NCI-H2227 treated with DMSO at 0.1 percent for 48 hours (cell line): Measurements from ENCODE around the gene CDH13.

Experiments
- DNase-seq: peaks from one replicate; lab custom pipeline; 2025; lab: John Stamatoyannopoulos, UW

Gene CDH13

DNA sequence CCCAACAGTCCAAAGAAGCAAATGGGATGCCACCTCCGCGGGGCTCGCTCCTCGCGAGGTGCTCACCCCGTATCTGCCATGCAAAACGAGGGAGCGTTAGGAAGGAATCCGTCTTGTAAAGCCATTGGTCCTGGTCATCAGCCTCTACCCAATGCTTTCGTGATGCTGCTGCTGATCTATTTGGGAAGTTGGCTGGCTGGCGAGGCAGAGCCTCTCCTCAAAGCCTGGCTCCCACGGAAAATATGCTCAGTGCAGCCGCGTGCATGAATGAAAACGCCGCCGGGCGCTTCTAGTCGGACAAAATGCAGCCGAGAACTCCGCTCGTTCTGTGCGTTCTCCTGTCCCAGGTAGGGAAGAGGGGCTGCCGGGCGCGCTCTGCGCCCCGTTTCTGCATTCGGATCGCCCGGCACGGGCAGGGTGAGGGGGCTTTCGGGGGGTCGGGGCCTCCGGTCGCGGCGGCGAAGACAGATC lies at the start of gene CDH13:
CDH13 (plus strand) TSS at position 179 of the 471 bp plus-strand sequence.
- DNase-seq = no peak

GRCh38 chr16:82580298-82580890 lies 46.4 kb upstream of the CDH13 start:
- DNase-seq = no peak

DNA sequence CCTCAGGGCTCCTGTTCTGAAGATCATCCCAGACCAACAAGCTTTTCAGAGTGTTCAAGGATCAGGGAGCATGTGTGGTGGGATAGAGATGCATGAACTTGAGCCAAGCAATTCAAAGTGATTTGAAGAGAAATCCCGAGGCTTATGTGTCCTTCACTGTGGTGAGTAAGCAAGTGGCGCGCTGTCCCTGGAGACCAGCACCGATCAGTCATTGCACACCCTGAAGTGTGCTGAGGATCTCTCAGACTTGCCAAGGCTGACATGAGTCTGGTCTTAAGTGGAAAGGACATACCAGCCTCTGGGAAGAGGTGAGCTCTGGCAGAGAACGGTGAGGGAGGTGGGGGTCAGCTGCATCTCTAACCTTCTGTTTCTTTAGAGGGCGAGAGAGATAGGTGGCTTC lies 43.8 kb upstream of the CDH13 start:
- no peak for DNase-seq

- DNase-seq = no peak
These were observed 43.3 kb upstream of the CDH13 start for GRCh38 chr16:82583422-82583821.

- no peak for DNase-seq
These were observed 42.1 kb upstream of the CDH13 start for GRCh38 chr16:82584553-82585152.

- no peak for DNase-seq
These were observed 41.1 kb upstream of the CDH13 start for GRCh38 chr16:82585675-82586074.

DNA sequence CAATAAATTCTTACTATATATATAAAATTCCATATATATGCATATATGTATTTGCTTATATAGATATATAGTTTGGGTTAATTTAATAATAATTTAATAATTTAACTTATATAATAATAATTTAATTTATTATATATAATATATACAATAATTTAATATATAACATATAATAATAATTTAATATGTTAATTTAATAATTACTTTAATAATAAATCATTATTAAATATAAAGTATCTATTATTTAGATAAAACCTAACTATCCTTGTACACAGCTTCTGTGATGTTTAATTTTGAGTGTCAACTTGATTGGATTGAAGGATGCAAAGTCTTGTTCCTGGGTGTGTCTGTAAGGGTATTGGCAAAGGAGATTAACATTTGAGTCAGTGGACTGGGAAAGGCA lies 40.6 kb upstream of the CDH13 start:
- DNase-seq = no peak

DNA sequence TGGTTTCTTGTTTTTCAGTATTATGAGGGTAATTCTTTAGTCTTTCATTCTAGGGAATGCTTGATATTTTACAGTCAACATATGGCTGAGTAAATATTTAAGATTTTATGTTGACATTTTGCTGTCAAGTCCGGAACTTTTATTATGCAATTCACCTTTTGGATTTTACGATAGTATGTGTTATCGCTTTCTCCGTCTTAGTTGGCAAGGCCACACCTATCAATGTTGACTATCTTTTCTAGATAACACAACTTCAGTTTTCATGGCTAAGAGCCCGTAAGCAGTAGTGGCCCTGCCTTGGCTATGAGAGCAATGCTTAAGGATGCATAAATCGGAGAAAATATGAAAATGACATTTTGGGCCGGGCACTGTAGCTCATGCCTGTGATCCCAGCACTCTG lies 39.5 kb upstream of the CDH13 start:
- no peak for DNase-seq

DNA sequence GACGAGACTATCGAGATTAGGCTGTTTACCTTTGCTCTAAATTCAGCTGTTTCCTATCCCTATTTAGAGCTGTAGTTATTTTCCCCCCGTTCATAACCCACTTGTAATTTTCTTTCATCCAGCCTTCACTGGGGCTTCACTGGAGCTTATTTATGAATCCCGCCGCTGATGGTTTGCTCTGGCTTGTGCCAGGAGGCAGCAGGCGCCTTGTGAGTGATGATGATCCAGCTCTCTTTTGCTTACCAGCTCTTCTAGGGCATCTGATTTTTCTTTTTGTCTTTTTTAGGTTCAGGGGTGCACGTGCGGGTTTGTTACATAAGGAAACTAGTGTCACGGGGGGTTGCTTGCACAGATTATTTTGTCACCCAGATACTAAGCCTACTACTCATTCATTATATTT lies 37.4 kb upstream of the CDH13 start:
- DNase-seq = no peak

- DNase-seq = no peak
These were observed 32.7 kb upstream of the CDH13 start for GRCh38 chr16:82594114-82594513.

- no peak for DNase-seq
These were observed 28.0 kb upstream of the CDH13 start for GRCh38 chr16:82598771-82599170.

GRCh38 chr16:82601989-82602640 lies 24.7 kb upstream of the CDH13 start:
- no peak for DNase-seq

DNA sequence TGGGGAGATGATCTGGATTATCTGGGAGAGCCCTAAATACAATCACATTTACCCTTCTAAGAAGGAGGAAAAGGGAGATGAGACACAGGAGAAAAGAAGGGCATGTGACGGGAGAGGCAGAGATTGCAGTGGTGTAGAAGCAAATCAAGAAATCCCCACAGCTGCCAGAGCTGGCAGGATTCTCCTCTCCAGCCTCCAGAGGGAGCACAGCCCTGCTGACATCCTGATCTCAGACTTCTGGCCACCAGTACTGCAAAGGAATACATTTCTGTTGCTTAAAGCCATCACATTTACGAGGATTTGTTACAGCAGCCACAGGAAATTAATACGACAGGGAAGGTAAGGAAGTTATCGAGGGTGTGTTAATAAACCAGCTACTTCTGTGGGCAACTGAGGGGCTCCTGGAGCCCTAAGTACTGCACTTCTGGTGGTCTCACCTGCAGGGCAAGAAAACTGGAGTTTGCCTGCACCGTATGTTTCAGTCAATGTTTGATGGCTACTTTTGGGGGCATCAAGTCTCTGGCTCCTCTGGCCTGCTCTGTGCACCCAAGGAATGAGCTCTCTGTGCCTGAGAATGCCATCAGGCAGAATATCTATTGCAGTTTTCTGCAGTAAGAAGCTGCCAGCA lies 22.9 kb upstream of the CDH13 start:
- no peak for DNase-seq

DNA sequence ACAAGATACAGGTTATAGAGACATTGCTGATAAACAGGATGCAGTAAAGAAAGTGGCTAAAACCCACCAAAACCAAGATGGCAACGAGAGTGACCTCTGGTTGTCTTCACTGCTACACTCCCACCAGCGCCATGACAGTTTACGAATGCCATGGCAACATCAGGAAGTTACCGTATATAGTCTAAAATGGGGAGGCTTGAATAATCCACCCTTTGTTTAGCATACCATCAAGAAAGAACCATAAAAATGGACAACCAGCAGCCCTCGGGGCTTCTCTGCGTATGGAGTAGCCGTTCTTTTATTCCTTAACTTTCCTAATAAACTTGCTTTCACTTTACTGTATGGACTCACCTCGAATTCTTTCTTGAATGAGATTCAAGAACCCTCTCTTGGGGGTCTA lies 21.7 kb upstream of the CDH13 start:
- no peak for DNase-seq

- no peak for DNase-seq
These were observed 20.7 kb upstream of the CDH13 start for GRCh38 chr16:82605863-82606620.

GRCh38 chr16:82609140-82609539 lies 17.6 kb upstream of the CDH13 start:
- DNase-seq = no peak

DNA sequence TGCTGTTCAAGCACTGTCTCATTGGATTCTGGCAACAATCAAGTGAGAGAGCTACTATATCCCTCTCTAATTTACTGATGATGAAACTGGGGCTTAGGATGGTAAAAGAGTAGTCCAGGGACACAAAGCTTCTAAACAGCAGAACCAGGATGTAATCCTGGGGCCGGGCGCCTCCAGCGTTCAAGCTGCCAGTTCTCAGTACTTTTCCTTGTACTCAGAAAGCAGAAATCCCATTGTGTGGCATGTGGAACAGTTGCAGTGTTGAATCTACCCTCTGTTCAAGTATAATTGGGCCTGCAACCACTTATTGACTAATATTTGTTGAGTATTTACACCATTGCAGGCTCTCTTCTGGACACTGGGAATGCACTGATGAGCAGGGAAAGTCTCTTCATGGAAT lies 14.5 kb upstream of the CDH13 start:
- DNase-seq = no peak

- DNase-seq = no peak
These were observed 10.4 kb upstream of the CDH13 start for GRCh38 chr16:82616356-82616755.

DNA sequence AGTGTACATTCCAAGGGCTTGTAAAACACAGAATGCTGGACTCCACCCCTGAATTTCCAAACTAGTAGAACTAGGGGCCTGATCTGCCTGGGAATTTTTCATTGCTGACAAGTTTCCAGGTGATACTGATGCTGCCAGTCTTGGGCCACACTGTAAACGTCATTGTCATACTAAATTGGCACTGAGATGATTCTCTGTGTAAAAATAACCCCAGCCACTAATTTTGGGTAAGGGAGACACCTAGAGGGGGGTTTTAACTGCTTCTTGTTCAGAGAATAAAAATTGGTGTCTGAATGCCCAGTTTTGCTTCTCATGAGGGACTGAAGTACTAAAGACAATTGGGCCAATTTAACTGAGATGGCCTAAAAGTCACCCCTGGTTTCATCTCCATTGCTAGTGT lies 5.0 kb upstream of the CDH13 start:
- DNase-seq = no peak

DNA sequence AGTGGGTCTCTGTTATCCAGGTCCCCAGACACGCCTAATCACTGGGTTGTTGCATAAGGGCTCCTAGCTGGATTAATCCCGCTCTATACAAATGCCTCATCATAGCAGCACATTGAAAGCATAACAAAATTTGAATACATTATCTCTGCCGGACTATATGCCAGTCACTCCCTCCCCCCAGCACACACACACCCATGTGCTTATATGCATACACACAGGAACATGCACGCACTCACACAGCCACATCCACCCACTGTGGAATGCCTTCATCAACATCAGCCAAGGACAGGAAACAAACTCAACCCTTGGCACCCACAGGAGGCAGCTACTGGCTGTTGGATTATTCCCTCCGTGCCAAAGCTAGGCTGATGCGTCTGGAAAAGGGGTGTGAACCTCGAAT lies 3.5 kb upstream of the CDH13 start:
- DNase-seq = no peak

DNA sequence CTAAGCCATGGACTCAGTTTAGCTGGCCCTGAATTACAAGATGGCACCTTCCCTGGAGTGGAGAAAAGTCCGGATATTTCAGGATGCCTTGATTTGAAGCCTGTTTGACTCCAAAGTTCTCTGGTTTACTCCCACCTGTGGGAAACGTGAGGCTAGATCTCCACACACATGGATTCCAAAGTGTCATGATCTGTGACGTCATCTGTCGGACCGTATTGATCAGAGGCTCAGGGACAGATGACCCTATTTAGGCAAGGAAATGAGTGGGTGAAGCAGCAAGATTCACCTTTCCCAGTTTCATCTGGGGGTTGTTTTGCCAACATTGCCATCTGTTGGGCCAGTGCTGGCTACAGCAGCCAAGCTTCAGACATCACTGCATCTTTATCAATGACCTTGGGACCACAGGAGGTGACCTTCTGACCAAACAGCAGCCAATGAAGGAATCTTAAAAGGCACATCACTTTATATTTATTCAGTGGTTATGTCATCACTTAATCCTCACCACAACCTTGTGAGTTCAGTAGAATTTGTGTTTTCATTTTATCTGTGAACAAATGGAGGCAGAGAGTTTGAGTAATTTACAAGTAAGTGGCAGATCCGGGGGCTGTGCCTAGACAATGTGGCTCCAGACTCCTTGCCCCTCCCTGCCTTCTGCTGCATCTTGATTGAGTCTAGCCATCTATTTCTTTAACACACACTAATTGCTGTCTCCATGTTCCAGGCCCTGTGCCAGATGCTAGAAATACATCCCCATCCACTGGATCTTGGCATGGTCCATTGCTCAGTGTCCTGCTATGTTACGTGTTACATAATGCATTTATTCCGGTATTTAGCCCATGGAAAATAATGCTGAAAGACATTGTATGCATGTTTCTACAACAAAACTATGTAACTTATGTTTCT lies 1.5 kb upstream of the CDH13 start:
- DNase-seq = no peak

DNA sequence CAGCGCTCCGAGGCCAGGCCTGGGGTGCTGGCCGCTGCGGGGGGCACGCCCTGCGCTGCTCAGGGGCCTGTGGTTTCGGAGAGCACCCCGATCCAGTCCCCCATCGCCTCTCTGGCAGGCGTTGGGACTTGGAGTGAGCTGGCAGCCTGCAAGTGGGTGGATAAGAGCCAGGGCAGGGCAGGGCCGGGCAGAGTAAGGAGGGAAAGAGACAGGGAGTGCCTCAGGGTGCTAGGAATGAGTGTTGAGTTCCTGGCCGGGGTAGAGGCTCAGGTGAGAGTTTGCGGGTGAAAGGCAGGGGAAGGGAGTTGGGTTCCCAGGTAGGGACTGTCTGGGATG lies 1.3 kb downstream of the CDH13 start:
- no peak for DNase-seq
